ENCODE data around the gene SPATA7. TPM values are rescaled to one million over a fixed set of nuclear protein-coding genes. Genes with fewer than 3 reads are reported as not detected.

SPATA7 gene
- total and polyA plus RNA-seq, 2 experiments from 2014 or later = 16.5 to 17.8 TPM

- TF ChIP-seq POLR2AphosphoS5 (IDR thresholded peaks at IDR 0.05; ENCODE audit: low read depth) = no peak
- TF ChIP-seq EZH2phosphoT487 (IDR thresholded peaks at IDR 0.05; ENCODE audit: unreplicated experiment) = no peak
- no peak for TF ChIP-seq NANOG (IDR thresholded peaks at IDR 0.05; ENCODE audit: borderline replicate concordance)
- no peak for TF ChIP-seq CREB1 (CRISPR knock-in tag; IDR thresholded peaks at IDR 0.05; ENCODE audit: low read depth)
- TF ChIP-seq JUNB (IDR thresholded peaks at IDR 0.05; ENCODE audit: unreplicated experiment) = no peak
- TF ChIP-seq, protein P1, sequence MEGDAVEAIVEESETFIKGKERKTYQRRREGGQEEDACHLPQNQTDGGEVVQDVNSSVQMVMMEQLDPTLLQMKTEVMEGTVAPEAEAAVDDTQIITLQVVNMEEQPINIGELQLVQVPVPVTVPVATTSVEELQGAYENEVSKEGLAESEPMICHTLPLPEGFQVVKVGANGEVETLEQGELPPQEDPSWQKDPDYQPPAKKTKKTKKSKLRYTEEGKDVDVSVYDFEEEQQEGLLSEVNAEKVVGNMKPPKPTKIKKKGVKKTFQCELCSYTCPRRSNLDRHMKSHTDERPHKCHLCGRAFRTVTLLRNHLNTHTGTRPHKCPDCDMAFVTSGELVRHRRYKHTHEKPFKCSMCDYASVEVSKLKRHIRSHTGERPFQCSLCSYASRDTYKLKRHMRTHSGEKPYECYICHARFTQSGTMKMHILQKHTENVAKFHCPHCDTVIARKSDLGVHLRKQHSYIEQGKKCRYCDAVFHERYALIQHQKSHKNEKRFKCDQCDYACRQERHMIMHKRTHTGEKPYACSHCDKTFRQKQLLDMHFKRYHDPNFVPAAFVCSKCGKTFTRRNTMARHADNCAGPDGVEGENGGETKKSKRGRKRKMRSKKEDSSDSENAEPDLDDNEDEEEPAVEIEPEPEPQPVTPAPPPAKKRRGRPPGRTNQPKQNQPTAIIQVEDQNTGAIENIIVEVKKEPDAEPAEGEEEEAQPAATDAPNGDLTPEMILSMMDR (conservative IDR thresholded peaks at IDR 0.05; ENCODE audit: low read depth in 2 of 2) = no peak
- TF ChIP-seq ZNF331 (CRISPR knock-in tag; IDR thresholded peaks at IDR 0.05; ENCODE audit: low read depth) = no peak
Measured at GRCh38 chr14:88481794-88482193, 96.3 kb downstream of the SPATA7 start (continued).

DNA sequence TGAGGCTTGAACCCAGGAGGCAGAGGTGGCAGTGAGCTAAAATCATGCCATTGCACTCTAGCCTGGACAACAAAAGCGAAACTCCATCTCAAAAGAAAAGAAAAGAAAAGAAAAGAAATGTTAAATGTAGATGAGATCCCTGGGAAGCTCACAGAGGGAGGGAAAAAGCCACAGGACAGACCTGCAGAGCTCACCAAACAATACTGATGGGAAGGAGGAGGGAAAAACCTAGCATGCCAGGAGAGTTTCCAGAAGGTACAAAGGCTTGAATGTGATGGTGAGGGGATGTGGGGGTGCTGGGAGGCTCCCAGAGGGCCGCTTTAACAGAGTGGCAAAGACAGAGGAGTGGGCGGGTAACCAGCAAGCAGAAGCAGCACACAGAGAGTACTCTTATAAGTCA, 97.1 kb downstream of the SPATA7 start:
- peak overlapping the region; percentile 80 for H3K27ac Mint-ChIP-seq
- Histone ChIP-seq H2AFZ (no peak overlapping the region), H3K9me2 (ENCODE audit: insufficient read depth) (no peaks in the 10 kb centered on the region), H3F3A (replicated peaks; ENCODE audit: low read depth) (no peaks in the 10 kb centered on the region), H4K20me1 (replicated peaks; ENCODE audit: insufficient read depth) (no peaks in the 10 kb centered on the region), H3K4me1 (ENCODE audit: insufficient read depth) (peaks cover 7% of the 10 kb centered on the region), H3K79me2 (replicated peaks; ENCODE audit: insufficient read depth) (no peaks in the 10 kb centered on the region), H3K36me3 (ENCODE audit: insufficient read depth) (no peaks in the 10 kb centered on the region; the same call in 1 of the 2 replicates), H3K4me3 (no peak overlapping the region), H3K27me3 (ENCODE audit: insufficient read depth) (no peaks in the 10 kb centered on the region), H3K27ac (ENCODE audit: low read depth) (peak overlapping the region; percentile 55; the same call in 1 of the 2 replicates), H3K4me2 (no peak overlapping the region)
- ATAC-seq (peak; percentile 88), DNase-seq (ENCODE audit: low spot score) (peak; percentile 49)
- peaks cover 28% of the 10 kb centered on the region for H3K4me1 Mint-ChIP-seq
- H3K27me3 Mint-ChIP-seq (ENCODE audit: insufficient read depth, low read depth, poor library complexity) = peaks cover 5% of the 10 kb centered on the region
- no peak for TF ChIP-seq ZNF331 (CRISPR knock-in tag; IDR thresholded peaks at IDR 0.05; ENCODE audit: low read depth)
- no peak for TF ChIP-seq NANOG (IDR thresholded peaks at IDR 0.05; ENCODE audit: borderline replicate concordance)
- no peak for TF ChIP-seq EZH2phosphoT487 (IDR thresholded peaks at IDR 0.05; ENCODE audit: unreplicated experiment)
- no peak for TF ChIP-seq POLR2AphosphoS5 (IDR thresholded peaks at IDR 0.05; ENCODE audit: low read depth)
- TF ChIP-seq ZNF462 (CRISPR knock-in tag; IDR thresholded peaks at IDR 0.05) = no peak
- TF ChIP-seq CREB1 (CRISPR knock-in tag; IDR thresholded peaks at IDR 0.05; ENCODE audit: low read depth) = no peak
- TF ChIP-seq JUNB (IDR thresholded peaks at IDR 0.05; ENCODE audit: unreplicated experiment) = no peak
- no peaks in the 10 kb centered on the region for H3K9me3 Mint-ChIP-seq
- peaks cover 33% of the 10 kb centered on the region for H3K36me3 Mint-ChIP-seq (ENCODE audit: low read depth)
- H3K4me3 Mint-ChIP-seq = no peak overlapping the region

Other genes starting within 250 kb of the SPATA7 start
- gene KCNK10, start 62.4 kb upstream of the SPATA7 start, total RNA-seq (2014; rRNA removed; shearing (Covaris generic)) = 1.0 TPM in 2 replicates
- gene KCNK10, start 62.4 kb upstream of the SPATA7 start, polyA plus RNA-seq (2016; fragmentation: Nextera tagmentation; extraction: Ambion mirVana) = 0.07 and 0.29 TPM in 2 replicates
- gene PTPN21, start 169.3 kb downstream of the SPATA7 start, total RNA-seq (2014; rRNA removed; shearing (Covaris generic)) = 5.2 and 5.6 TPM in 2 replicates
- gene PTPN21, start 169.3 kb downstream of the SPATA7 start, polyA plus RNA-seq (2016; fragmentation: Nextera tagmentation; extraction: Ambion mirVana) = 2.3 and 2.7 TPM in 2 replicates
- 80.3 and 87.9 TPM in 2 replicates for gene ZC3H14, start 177.4 kb downstream of the SPATA7 start, total RNA-seq (2014; rRNA removed; shearing (Covaris generic))
- 55.8 and 63.2 TPM in 2 replicates for gene ZC3H14, start 177.4 kb downstream of the SPATA7 start, polyA plus RNA-seq (2016; fragmentation: Nextera tagmentation; extraction: Ambion mirVana)

Data from GM23338 (cell line).